ENCODE measurements around the gene PARVG.

PARVG gene

DNA sequence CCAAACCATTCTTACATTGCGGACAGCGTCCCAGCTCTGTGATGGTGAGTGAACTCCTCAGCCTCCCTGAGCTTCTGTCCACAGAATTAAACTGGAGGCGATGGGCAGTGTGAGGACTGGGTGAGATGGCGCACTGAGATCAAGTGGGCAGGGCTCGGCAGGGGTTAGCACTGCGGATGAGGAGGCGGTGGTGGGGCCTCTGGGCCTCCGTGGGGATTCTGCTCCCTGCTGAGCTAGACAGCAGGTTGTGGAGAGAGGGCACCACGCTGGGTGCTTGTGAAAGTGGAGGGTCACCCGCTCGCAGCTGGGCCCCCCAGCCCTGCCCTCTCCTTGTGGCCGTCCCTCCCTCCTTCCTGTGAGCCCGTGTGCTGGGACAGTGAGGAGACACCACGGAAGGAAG, 25.6 kb upstream of the PARVG start:
- no peak for DNase-seq

DNA sequence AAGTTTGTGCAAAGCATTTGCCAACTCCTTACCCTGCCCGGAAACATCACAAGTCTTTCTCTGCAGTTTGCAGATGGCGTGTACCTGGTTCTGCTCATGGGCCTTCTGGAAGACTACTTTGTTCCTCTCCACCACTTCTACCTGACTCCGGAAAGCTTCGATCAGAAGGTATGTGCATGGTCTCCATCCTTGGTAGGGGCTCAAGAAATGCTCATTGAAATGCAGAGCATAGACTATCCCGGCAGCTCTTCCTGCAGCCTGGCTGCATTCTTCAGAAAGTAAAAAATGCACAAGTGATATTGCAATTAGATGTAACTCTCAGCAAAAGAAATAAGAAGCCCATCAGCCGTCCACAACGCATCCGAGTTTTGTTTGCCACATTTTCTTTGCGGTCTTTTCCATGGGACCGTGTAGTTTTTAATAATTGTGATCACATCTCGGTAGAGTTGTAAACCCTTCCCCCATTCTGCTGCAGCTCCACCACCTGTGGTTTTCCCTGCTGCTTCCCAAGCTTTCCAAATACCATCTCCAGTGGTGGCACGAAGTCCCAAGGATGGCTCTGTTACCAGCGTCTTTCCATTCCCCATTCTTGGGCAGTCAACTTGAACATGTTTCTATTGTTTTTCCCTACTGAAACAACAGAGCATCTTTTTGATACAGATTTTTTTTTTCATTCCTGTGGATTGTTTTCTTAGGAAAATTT, 22.7 kb upstream of the PARVG start:
- DNase-seq = no peak

DNA sequence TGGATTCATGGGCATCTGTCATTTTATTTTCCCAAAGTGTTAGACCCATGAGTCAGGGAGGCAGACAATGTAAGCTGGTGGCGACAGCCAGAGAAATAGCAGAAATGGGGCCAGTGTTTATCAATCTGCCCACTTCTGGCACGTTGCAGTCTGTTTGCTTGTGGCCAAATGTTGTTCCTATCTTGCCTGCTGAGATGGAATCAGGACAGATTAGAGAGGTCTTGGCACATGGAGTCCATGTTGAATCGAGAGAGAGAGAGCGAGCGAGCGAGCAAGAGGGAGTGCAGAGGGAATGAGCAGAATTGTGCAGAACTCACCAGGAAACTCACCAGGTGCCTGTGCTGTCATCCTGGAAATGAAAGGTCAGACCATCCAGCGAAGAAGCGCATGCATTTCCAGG, 21.9 kb upstream of the PARVG start:
- no peak for DNase-seq

DNA sequence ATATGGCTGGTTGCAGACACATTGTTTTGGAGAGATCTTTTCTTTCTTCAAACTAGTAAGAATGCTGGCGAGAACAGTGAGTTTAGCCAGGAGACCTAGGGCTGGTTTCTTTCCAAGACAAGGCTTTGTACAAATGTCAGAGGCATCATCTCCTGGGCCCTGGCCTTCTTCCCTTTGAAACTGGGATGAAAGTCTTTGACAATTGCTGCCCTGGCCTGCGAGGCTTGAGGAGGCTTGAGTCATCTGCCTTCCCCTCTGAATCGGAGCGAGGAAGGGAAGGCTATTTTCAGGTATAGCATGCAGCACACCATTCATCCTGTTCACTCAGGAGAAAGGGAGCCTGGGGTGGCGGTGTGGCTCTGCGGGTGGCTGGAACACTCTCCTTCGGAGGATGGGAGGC, 21.5 kb upstream of the PARVG start:
- no peak for DNase-seq

DNA sequence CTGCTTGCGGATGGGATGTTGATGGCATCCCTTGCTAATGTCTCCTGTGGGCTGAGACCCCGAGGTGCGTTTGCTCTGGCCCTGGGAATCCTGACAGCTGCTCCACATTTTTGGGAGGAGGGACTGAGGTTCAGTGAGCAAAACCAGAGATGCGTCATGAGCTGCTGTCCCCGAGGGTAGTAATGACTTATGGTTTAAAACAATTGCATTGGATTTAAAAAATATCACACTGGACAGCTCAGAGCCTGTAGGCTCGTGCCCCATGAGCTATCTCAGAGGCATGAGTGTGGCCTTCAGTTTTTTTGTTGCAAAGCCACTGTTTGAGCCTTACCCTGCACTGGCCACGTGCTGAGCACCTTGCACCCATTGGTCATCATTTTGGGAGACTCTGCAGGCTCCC, 20.9 kb upstream of the PARVG start:
- no peak for DNase-seq

DNA sequence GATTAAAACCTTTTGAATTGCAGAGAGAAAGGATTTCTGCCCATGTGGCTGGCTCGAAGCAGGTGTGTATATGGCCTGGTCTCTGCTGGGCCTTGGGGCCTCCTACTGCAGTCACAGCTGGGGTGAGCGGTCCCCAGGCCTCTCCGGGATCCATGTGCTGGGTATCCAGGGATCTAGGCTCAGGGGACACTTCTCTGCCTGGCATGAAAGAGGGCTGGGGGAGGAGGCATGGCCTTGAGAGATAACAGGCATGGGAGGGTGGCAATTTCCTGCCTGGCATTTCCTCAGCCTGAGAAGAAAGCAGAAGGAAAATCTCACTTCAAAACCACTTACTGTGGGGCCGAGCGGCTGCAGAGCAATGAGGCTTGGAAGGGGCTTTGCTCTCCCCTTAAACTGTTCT, 20.3 kb upstream of the PARVG start:
- no peak for DNase-seq

DNA sequence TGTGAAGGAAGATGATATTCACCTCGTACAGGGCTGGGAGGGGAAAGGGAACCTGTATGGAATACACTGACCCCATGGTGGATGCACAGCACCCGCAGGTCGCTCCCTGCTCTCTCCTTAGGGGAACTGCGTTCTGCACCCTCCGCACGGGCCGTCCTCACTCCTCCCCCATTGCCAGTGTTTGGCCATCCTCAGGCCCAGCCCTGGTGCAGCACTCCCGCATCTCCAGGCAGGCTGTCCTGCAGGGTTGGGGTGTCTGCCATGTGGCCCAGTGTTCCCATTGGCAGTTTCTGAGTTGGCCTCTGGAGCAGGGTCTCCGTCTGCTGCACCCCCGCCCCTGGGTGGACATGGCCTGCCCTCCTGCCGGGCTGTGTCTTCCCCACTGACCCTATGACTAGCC, 19.1 kb upstream of the PARVG start:
- DNase-seq = no peak

DNA sequence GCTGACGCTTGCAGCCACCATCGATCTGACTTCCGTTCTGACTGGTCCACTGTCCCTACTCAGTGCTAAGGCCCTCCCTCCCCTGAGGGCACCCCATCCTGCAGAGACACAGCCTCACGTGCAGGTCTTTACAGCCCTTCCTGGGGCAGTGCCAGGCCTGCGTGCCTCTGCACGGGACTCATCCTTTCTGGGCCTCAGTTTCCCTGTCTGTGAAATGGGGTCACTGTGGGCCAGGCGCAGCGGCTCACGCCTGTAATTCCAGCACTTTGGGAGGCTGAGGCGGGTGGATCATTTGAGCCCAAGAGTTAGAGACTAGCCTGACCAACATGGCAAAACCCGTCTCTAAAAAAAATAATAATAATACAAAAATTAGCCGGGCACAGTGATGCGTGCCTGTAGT, 17.8 kb upstream of the PARVG start:
- no peak for DNase-seq

DNA sequence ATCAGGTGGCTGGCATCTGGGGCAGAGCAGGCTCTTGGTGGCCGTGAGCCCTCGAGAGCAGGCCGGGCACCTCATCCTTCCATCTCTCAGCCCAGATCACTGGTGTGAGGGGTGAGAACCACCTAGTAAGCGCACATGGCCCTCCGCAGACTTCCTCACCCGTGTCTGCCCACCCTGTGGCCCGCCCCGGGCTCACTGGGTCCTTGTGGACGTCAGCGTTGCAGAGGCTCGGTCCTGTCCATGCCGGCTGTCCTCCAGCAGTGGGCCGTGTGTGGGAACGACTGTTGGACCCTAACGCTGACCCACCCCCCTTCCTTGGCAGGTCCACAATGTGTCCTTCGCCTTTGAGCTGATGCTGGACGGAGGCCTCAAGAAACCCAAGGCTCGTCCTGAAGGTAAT, 17.2 kb upstream of the PARVG start:
- DNase-seq = no peak

DNA sequence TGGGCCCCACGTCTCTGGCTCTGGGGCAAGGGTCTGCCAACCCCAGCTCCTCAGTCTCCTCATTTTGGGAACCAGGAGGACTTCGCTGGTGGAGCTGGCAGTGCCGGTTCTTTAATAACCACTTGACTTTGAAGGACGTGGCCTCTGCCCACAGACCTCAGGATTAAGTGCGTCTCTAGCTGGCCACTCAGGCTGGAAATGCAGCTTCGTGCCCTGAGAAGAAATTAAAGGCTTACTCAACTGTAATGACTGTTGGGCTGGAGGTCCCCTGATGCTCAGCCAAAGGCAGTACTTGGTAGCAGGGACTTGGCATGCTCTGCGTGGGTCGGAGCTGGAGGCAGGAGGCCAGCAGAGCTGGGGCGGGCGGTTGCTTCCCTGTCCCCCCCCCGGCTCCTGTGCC, 16.7 kb upstream of the PARVG start:
- no peak for DNase-seq

DNA sequence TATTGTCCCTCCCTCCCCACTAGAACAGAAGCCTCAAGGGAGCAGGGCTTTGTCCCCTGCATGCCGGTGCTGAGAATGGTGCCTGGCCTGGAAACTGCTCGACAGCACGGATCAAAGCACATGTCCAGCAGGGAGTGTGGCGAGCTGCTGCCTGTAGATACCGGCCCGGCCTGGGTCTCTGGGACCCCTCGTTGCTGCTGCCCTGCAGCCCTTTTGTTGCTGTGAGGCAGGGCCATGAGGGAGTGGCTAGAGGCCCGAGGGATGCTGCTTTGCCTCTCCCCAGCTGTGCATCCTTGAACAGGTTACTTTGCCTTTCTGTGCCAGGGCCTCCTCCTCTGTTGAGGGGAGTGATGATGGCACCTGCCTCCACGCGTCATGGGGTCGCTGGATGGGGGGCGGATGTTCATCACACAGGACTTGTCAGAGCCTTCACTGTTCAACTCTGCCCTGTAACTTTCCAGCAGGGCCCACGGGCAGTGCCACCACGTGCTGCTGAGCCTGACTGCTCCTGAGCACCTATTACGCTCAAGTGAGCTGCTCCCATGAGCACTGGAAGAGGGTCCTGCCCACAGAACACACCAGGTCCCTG, 15.3 kb upstream of the PARVG start:
- DNase-seq = no peak

DNA sequence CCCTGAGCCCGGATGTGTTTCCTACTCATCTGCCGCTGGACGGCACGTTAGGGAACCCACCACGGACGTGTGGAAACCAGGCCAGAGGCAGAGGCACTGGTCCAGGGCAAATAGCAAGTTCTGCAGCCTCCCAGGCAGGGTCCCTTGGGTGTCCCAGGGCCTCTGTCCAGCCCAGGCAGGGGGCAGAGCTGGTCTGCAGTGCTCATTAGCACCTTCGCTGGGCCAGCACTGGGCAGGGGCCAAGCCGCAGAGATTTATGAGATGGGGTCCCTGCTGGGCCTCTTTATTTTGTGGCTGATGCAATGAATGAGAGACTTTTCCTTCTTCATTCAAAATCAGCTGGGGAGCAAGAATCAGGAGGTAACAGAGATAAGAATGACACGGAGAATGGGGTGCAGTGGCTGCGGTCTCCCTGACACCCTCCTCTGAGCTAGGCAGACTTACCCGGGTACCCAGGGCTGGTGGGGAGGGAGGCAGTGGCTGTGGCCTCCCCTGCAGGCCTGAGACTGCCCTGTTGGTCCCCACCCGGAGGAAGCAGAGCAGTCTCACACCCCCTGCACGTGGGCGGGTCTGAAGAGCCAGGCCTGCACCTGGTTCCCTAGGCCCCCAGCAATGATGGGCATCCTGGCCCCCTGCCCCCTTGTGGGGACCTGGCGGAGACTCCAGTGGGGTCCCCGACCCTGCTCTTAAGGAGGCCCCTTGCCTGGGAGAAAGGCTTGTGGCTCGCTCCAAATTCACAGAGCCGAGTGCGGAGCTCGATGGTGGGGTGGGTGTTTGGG, 14.0 kb upstream of the PARVG start:
- DNase-seq = no peak

DNA sequence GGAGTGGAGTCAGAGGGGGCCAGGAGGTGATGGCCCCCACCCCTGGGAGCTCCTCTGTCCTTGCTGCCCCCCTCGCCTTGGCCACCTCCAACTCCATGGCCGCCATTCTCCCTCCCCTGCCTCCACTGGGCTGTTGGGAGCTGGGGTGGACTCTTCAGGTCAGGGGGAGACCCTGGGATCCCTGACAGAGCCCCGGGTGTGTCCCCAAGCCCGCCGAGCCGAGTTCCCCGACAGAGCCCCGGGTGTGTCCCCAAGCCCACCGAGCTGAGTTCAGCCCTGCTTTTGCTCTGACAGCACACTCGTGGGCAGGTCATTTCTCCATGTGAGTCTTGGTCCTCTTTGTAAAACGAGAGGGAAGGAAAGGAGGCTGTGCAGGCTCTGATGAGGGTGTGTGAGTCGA, 13.2 kb upstream of the PARVG start:
- DNase-seq = no peak

DNA sequence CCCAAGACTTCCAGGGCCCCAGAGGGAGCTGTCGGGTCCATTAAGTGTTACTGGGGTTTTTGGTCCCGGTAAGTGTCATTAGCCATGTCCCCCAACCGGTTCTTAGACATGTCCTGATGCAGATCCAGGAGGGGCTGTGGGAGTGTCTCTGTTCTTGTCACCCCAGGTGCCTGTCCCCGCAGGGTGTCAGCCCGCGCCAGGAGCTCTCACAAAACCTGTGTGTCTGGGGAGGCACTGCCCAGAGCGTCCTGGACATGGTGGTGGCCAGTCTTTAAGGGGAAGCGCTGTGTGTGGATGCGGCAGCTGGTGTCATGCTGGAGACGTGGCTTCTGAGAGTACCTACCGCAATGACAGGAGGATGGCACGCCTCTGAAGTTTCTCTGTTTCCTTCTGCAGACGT, 12.5 kb upstream of the PARVG start:
- DNase-seq = no peak

DNA sequence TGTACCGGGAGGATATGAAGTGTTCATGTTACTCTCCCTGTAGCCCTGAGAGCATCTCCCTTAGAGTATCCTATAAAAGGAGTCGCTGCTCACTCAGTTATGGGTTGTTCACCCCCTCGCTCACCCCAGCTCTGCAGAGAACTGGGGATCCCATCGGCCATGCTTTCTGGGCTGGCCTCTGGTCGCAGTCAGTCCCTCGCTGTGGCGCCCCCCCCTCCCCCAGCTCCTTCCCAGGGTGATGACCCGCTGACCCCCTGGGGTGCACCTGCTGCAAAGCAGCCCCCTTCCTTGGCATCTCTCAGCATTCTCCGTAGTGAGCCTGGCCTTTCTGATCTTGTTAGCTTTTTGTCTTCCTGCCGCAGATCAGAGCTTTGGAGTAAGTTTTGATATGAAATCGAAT, 10.3 kb upstream of the PARVG start:
- DNase-seq = no peak

DNA sequence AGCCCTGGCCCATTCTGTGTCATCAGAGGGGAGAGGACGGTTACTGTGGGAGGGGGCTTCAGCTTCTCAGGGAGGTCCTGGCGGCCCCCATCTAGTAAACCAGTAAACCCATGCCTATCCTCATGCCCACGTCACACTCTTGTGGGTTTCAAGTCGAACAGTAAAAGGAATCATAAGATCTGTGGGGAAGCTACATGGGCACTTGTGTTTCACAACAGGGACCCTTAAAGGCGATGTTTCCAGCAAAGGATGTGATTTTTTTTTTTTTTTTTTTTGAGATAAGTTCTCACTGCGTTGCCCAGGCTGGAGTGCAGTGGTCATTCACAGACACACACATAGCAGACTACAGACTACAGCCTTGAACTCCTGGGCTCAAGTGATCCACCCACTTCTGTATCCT, 9.2 kb upstream of the PARVG start:
- DNase-seq = no peak

DNA sequence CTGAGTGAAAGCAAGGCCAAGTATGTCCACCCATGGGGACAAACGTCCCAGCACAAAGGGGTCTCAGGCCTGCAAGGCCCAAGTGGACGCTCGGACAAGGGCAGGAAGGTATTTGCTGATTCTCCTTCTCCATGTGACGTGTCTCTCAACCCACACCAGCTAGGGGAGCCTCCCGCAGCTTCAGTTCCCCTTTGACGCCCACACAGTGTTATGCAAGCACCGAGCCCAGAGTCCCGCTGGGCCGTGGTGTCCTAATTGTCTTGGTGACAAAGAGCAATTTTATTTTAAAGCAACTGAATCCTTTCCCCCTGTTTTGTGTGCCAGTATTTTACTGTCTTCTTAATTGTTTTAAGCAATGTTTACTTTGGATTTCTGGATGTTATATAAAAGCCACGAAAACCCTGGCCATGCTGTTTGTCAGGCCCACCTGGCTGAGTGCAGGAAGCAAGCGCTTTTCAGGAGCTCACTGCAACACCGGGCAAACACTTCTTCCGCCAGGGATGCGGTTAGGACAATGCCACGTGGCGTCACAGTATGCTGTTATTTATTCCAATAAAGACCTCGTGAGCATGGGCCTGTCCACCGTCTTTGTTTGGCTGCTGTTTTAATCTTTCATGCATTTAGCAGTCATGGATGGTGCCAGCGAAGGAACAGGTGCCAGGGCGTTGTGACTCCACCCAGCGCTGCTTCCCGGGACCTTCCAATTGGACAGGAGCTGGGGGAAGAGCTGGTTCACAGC, 8.2 kb upstream of the PARVG start:
- no peak for DNase-seq

DNA sequence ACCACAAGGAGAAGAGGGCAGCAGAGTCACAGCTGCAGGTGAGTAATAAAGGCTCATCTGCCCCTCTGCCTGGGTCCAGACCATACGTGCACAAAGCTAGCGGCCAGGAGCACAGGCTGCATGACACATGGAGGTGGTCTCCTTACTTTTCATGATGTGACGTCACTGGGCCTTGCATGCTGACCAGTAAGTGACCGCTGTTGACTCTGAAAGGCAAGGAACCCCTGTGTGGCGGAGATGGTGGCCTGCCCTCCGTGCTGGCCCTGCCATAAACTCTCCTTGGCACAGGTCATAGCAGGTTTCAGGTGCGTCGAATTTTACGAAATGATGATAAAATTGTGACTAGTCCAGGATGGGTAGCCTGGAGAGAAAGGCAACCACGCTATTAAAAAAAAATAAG, 7.6 kb upstream of the PARVG start:
- no peak for DNase-seq

DNA sequence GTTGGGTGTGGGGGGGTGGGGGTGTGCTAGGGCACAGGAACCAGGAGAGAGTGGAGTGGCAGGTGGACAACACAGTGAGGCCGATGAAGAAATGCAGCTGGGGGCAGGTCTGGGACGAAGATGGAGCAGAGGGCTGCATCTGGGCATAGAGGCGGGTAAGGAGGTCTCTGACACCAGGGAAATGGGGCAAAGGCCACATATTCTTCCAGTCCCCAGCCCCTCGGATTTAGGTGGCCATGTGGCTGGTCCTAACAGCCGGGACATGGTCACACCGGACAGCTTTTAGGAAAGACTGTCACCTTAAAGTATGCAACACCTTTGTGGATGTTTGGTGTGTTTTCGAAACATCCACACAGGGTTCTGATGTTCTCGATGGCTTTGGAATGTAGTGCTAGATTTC, 5.0 kb upstream of the PARVG start:
- no peak for DNase-seq

DNA sequence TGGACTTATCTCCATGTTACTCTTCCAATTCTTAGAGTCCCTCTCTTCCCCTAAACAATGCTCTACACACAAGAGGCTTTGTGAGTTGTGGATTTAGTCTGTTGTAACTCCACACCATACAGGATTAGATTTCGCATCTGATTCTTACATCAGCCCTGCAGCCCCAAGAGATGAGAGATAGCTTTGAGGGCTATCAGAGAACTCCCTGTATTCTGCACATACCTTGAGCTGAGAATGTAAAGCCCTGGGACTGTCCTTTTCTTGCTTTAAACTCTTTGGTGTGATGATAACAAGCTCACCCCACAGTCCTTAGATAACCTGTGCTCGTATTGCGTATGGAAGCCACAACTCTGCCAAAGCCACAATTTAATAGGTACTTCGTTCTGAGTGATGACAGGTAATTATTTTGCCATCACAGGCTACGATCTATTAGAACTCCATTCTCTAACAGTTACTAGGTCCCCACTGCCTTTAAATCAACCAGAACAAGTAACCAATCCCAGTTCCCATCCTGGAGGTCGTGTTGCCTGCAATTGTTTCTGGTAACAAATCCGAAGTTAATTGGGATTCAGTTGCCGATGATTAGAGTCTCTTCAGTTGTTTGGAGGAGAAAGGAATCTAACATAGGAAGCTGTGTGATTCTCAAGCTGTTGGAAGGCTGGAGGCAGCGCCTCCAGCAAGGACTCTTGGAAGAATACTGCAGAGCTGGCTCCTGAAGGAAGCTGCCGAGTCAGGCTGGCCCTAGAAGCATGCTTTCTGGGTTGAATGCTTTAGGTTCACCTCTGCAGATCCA, 1.3 kb upstream of the PARVG start:
- no peak for DNase-seq

DNA sequence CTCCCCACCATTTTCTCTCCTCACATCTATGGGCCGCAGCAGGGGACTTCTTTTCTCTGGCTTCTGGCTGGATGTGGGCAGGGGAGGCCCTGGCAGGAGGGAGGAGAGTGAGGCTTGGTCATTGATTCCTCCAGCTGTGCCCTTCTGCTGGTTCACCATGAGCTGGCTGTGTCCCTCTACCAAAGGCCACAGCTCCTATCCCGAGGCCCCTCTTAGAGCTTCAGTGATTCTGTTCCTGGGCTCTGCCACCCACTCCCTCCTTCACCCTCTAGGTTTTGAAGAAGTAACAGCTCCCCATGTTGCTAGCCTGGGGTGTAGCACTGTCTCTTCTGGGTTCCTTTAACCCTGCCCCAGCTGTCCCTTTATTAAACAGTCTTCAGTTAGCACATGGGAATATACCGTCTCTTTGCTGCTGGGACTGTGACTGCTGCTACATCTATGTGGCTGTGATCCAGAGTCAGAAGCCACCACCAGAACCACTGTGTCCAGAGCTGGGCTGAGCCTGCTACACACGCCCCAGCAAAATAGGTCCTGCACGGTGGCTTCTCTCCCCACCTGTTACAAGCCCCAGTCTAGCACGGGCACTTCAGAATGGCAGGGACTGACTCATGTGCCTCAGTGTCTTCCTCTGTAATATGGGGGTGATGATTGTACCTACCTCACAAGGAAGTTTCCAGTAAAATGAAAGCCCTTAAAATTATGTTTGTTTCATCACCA, 578 bp upstream of the PARVG start:
- no peak for DNase-seq

All from activated T-cell treated with anti-CD3 and anti-CD28 coated beads for 4 hours (primary cell).